Testis (tissue), 3 donors: ENCODE measurements around the gene GDF11. TPM values are rescaled to one million over a fixed set of nuclear protein-coding genes. Genes with fewer than 3 reads are reported as not detected.

Experiments used
- DNase-seq: peaks from one replicate; pipeline ENCODE4 v3.0.0-alpha.2; 2019
- H3K27ac ChIP-seq, 2 donors: fragments of 200-600 bp; sonication (generic); one replicate each; pipeline ENCODE4 v1.5.1; 2019
- H3K27me3 ChIP-seq: fragments of 200-600 bp; sonication (generic); one replicate; pipeline ENCODE4 v1.5.1; 2019
- H3K36me3 ChIP-seq: fragments of 200-600 bp; sonication (generic); one replicate; pipeline ENCODE4 v1.5.1; 2017; ENCODE audit warnings: low read depth; ENCODE audit errors: missing control alignments
- H3K4me1 ChIP-seq: fragments of 200-600 bp; sonication (generic); one replicate; pipeline ENCODE4 v1.5.1; 2019
- H3K4me3 ChIP-seq, 2 donors: fragments of 200-600 bp; sonication (generic); one replicate each; pipeline ENCODE4 v1.5.1; 2017 to 2019
- H3K9me3 ChIP-seq: fragments of 200-600 bp; sonication (generic); one replicate; pipeline ENCODE4 v1.5.1; 2017
- POLR2A ChIP-seq: fragments of 450-650 bp; IDR thresholded peaks from one replicate; pipeline ENCODE4 v1.6.1; 2017; ENCODE audit warnings: antibody characterized with exemption, mild to moderate bottlenecking, moderate library complexity
- WGBS, 2 donors: methylation state at CpG; one replicate each; pipeline ENCODE4 v1.1.5; 2018; 5-methylcytosine and 5-hydroxymethylcytosine counted together
- intact Hi-C: fragments of 100-400 bp; cut with DNase I; formaldehyde crosslinking; loops from one replicate; pipeline ENCODE4 v1.15.1; 2023; ENCODE audit warnings: low total_unique reads
- polyA plus RNA-seq: library from polyadenylated mRNA; stranded (reverse); fragments of 350-450 nt; fragmentation: Illumina TruSeq; extraction: RNeasy Lipid Tissue Mini Kit (QIAGEN cat#74804); gene quantifications from one replicate; pipeline ENCODE4 v1.2.3, GENCODE V29; 2014; ENCODE audit warnings: low read depth, low replicate concordance; ENCODE audit not compliant: insufficient read depth
- total RNA-seq, 2 donors: library from RNA; depleted of rRNA; stranded (reverse); fragments of >200 nt; gene quantifications; one replicate each; pipeline ENCODE4 v1.2.3, GENCODE V29; 2016
- TF ChIP-seq, protein P1 (sequence below), 3 experiments: fragments of 450-650 bp in 2 of 3; fragments of 200-600 bp in 1 of 3; sonication (generic) in 1 of 3; IDR thresholded peaks; one replicate each; pipeline ENCODE4 v1.5.1; 2016 to 2019; ENCODE audit warnings: antibody characterized with exemption in 3 of 3, mild to moderate bottlenecking in 2 of 3, moderate library complexity in 1 of 3

GDF11 gene
- total and polyA plus RNA-seq, 3 donors from 2014 or later, result 3.0 to 3.3 (median 3.1) TPM

DNA sequence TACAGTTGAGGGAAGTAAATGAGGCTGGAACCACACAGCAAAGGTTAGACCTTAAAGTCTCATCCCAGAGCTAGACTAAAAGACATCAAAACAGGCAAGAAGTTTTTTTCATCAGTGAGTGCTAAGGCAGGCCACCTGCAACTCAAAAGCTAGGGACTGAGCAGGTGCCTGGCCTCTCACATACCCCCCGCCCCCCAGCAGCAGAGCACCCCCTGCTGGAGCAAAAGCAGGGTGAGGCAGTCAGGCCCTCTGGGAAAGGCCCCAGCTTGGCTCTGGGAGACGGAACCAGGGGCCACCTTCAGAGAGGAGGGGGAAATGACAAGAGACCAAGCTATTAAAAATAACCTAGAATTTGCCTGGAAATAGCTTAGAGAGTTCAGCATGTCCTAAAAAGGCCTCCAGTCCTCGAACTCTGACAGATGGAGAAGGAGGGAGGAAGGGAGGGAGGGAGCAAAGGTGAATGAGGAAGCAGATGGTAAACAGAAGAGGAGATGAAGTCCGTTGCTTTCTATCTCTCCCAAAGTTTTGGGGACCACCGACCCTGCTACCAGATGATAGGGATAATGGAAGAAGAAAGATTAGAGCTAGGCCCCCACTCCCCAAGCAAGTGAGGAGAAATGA lies 37.0 kb upstream of the GDF11 start:
- Histone ChIP-seq H3K4me3 (no peak overlapping the region), H3K36me3 (no peaks in the 10 kb centered on the region), H3K9me3 (no peaks in the 10 kb centered on the region), H3K27me3 (no peaks in the 10 kb centered on the region), H3K4me1 (peaks cover 14% of the 10 kb centered on the region), H3K27ac (peak overlapping the region in 1 of 2 donors; percentile 24)
- TF ChIP-seq, protein P1, sequence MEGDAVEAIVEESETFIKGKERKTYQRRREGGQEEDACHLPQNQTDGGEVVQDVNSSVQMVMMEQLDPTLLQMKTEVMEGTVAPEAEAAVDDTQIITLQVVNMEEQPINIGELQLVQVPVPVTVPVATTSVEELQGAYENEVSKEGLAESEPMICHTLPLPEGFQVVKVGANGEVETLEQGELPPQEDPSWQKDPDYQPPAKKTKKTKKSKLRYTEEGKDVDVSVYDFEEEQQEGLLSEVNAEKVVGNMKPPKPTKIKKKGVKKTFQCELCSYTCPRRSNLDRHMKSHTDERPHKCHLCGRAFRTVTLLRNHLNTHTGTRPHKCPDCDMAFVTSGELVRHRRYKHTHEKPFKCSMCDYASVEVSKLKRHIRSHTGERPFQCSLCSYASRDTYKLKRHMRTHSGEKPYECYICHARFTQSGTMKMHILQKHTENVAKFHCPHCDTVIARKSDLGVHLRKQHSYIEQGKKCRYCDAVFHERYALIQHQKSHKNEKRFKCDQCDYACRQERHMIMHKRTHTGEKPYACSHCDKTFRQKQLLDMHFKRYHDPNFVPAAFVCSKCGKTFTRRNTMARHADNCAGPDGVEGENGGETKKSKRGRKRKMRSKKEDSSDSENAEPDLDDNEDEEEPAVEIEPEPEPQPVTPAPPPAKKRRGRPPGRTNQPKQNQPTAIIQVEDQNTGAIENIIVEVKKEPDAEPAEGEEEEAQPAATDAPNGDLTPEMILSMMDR (IDR thresholded peaks at IDR 0.05), result peak in 1 of 3 experiments; percentile 16
- TF ChIP-seq POLR2A, result no peak
- intact Hi-C loops, result no loop called here
- 54 to 60% methylated on average over 5 of the region's 5 CpGs for WGBS, 2 donors
- no peak for DNase-seq

DNA sequence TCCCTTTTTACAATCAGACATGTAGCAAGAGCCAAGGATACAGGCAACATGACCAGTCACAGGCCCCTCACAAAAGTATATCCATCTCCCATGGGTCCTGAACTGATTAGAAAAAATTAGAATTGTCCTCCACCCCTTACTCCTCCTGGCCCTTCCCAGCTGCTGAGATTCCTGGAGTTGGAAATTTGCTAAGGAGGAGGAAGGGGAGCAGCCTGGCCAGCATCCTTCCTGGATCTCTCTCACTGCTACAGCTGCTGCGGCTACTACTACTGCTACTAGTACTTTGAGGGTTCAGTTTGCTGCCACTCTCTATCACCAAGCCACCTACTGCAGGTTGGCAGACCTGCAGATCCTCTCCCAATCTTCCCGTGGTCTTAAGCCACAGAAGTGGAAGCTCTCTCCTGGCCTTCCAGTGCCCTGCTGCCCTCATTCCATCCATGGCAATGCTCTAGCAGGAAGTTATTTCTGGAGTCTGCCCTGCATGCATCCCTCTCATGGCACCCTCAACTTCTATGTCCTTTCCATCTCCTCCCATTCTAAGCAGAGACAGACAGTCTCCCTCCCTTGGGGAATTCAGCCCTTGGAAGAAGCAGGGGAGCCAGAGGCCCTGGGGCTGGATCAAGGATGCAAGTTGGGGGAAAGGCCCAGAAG lies 36.2 kb upstream of the GDF11 start:
- no peaks in the 10 kb centered on the region for H3K9me3 ChIP-seq
- peaks cover 14% of the 10 kb centered on the region for H3K4me1 ChIP-seq
- H3K4me3 ChIP-seq, result peak overlapping the region; percentile 52 to 67
- H3K27ac ChIP-seq, result peak overlapping the region in 1 of 2 donors; percentile 24
- TF ChIP-seq POLR2A, result no peak
- TF ChIP-seq, protein P1 (IDR thresholded peaks at IDR 0.05), result no peak
- H3K27me3 ChIP-seq, result no peaks in the 10 kb centered on the region
- intact Hi-C loops, result no loop called here
- 32 to 71% methylated on average over 2 of the region's 2 CpGs for WGBS, 2 donors
- no peaks in the 10 kb centered on the region for H3K36me3 ChIP-seq
- no peak for DNase-seq

DNA sequence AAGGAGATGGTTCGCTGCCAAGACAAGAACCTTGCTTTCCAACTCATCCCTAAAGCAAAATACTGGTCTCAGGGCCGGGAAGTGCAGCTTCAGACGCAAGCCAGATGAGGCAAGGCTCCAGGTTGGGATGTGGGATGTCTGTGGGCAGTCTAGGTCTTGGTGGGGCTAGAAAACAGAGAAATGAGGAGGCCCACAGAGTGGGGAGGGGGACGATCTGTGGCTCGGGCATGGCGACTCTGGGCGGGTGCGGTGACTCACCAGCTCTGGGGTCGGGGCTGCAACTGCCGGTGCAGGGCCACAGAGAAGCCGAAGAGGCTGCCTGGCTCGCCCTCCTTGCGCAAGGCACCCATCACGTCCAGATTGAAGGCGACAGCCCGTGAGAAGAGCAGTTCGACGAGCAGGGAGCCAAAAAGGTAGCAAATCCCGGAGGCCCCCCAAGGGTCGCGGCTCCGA lies 35.7 kb upstream of the GDF11 start:
- no peaks in the 10 kb centered on the region for H3K9me3 ChIP-seq
- WGBS, 2 donors, result 3 to 5% methylated on average over 10 to 19 of the region's 22 CpGs

DNA sequence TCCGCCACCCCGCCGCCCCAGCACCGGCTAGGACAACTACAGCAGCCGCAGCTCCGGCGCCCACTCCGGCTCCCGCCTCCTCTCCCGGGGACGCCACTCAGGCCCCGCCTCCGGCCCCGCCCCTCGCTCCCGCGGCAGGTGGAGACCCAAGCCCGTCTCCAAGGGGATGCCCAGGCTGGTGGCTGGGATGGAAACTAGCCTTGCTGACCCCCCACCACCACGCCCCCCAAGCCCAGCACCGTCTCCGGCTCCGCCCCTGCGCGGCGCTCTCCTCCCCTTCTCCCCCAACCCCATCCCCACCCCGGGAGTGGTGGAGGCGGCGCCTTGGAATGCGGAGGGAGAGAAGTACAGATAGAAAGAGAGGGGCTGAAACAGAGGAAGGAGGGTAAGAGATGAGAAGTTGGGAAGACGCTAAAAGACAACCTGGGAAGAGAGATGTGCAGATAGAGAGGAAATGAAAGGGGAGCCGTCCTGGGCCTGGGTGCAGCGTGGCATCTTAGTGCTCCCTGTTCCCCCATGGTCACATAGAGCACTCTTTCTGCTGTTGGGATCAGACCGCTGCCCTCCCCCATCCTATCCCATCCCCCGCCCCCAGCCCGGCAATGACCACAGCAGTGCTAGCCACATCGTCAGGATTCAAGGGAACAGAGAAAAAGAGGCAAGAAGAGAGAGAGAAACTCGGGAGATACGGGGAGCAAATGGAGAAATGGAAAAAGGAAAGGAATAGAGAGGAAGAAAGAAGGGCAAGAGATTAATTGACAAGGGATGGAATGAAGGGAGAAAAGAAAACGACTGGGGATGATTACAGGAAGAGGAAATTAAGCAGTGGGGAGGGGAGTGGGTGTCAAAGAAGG lies 34.9 kb upstream of the GDF11 start, which contains the start of gene ITGA7:
TSS of gene ITGA7 (minus strand) at position 64 of the 854 bp plus-strand sequence. CDS start 222 bp downstream, outside the sequence.
- TF ChIP-seq, protein P1 (IDR thresholded peaks at IDR 0.05), result no peak
- TF ChIP-seq POLR2A, result no peak
- DNase-seq, result peak; percentile 76
- intact Hi-C loops, result no loop called here
- Histone ChIP-seq H3K4me3 (peak within 1 kb of the TSS; percentile 52 to 67), H3K4me1 (peaks cover 26% of the 10 kb centered on the region), H3K9me3 (no peaks in the 10 kb centered on the region), H3K27me3 (no peaks in the 10 kb centered on the region), H3K36me3 (no peaks in the 10 kb centered on the region), H3K27ac (peak within 1 kb of the TSS in 1 of 2 donors; percentile 24)
- WGBS, 2 donors, result 1 to 2% methylated on average over 14 to 37 of the region's 39 CpGs

More for the DNA sequence above, 35.7 kb upstream of the GDF11 start:
- TF ChIP-seq, protein P1 (IDR thresholded peaks at IDR 0.05), result no peak
- TF ChIP-seq POLR2A, result no peak
- DNase-seq, result no peak
- Histone ChIP-seq H3K4me1 (peaks cover 19% of the 10 kb centered on the region), H3K27ac (peak overlapping the region in 1 of 2 donors; percentile 9), H3K36me3 (no peaks in the 10 kb centered on the region), H3K27me3 (no peaks in the 10 kb centered on the region), H3K4me3 (peak overlapping the region; percentile 52 to 67)
- intact Hi-C loops, result no loop called here
